Large intestine (tissue), 3 donors: Measurements from ENCODE around the gene CEMIP. TPM values are rescaled to one million over a fixed set of nuclear protein-coding genes. Genes with fewer than 3 reads are reported as not detected.

Experiments used
- DNase-seq, 2 donors: peaks; one replicate each; pipeline versions ENCODE4 v3.0.0 to v3.0.0-alpha.2; 2013
- H3K27ac ChIP-seq: one replicate; pipeline ENCODE4 v1.5.1; 2013; ENCODE audit warnings: low read length
- H3K27me3 ChIP-seq: 2 replicates; pipeline ENCODE4 v1.6.1; 2013; ENCODE audit warnings: low read length; ENCODE audit not compliant: control insufficient read depth, insufficient read depth
- H3K36me3 ChIP-seq: 2 replicates; pipeline ENCODE4 v1.6.1; 2013; ENCODE audit warnings: low read length; ENCODE audit not compliant: control insufficient read depth, insufficient read depth
- H3K4me1 ChIP-seq: one replicate; pipeline ENCODE4 v1.6.1; 2013; ENCODE audit warnings: low read length; ENCODE audit not compliant: control insufficient read depth, insufficient read depth
- H3K4me3 ChIP-seq: one replicate; pipeline ENCODE4 v1.5.1; 2013; ENCODE audit warnings: low read length
- H3K9me3 ChIP-seq: one replicate; pipeline ENCODE4 v1.6.1; 2013; ENCODE audit warnings: mild to moderate bottlenecking, low read depth, low read length, moderate library complexity; ENCODE audit not compliant: control insufficient read depth
- WGBS: methylation state at CpG from one replicate; pipeline ENCODE4 v1.1.5; 2013; ENCODE audit warnings: low lambda C conversion rate; ENCODE audit not compliant: insufficient coverage; 5-methylcytosine and 5-hydroxymethylcytosine counted together
- polyA plus RNA-seq: library from polyadenylated mRNA; unstranded; fragments of 120-200 nt; gene quantifications from one replicate; pipeline ENCODE4 v1.2.1, GENCODE V29; 2013

Gene CEMIP
- polyA plus RNA-seq, 1 donor: 2.5 TPM

DNA sequence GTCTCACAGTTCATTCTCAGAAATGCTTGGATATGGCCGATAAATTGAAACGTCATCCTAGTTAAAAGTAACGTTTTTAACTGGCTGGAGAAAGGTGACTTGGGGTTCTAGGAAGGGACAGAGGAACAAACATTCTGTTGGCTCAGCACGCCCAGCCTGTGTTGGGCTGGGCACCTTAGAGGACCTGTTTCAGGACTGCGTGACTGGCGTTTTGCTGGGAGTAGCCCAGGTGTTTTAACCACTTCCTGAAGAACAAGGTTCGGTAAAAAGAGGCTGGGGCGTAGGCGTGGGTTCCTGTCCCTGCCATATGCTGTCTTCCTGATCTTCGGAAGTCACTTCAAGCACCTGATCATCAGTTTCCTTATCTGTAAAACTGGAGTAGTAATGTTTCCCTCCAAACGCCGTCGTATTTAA, 220.5 kb downstream of the CEMIP start:
- DNase-seq: peak in 1 of 2 donors; percentile 29
- Histone ChIP-seq H3K9me3 (no peaks in the 10 kb centered on the region), H3K27ac (peak overlapping the region; percentile 79), H3K4me3 (peak overlapping the region; percentile 83), H3K4me1 (no peaks in the 10 kb centered on the region), H3K27me3 (no peaks in the 10 kb centered on the region), H3K36me3 (peaks cover 7% of the 10 kb centered on the region)
- 100% methylated on average over 2 of the region's 13 CpGs for WGBS

DNA sequence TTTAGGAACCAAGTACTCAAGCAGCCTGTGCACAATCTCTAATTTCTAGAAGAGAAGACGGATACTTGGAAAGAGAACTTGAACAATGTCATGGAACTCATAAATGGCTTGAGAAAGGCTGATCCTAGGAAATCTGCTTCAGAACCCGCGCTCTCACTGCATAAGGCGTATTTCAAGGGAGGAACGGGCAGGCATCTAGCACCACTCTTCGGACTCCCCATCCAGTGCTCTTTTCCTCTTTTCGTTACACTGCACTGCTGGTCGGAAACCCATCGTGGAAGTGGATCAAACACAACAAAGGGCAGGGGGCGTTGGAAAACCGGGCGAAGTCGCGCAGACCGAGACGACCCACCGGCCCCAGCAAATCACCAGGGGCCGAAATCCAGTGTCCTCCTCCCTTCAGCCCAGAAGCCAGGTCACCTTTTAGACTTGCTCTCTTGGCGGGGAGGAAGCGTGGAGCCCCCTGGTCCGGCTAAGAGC, 221.0 kb downstream of the CEMIP start:
- DNase-seq: no peak
- no peaks in the 10 kb centered on the region for H3K4me1 ChIP-seq

DNA sequence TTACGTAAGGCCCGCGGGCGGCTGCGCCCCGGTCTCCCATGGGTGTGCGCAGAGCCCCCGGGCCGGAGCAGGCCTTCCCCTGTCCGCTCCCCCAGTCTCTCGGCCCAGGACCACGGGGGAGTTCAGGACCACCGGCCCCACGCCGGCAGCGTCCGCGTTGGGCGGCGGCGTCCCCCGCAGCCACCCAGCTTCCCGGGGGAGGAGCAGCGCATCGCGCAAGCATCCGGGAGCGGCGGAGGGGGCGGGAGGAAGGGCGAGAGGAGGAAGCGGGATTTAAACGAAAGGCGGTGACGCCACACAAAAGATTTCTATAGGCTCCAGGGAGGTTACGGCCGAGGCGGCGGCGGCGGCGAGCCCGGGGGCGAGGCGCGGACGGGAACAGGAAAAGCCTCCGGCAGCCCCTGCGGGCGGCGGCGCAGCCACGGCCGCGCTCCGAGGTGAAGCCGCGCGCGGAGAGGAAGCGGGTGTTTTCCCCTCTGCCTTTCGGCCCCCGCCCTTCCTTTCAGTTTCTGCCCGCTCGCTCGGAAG, 221.5 kb downstream of the CEMIP start, which contains the start of gene TLNRD1:
TLNRD1 (plus strand) TSS at position 300 of the 528 bp plus-strand sequence. CDS start 1,349 bp downstream, outside the sequence.
- H3K9me3 ChIP-seq: no peaks in the 10 kb centered on the region
- no peaks in the 10 kb centered on the region for H3K27me3 ChIP-seq
- peak within 1 kb of the TSS; percentile 83 for H3K4me3 ChIP-seq
- H3K27ac ChIP-seq: peak within 1 kb of the TSS; percentile 79
- H3K4me1 ChIP-seq: no peaks in the 10 kb centered on the region
- no CpG with 5 or more reads among the region's 66 CpGs for WGBS
- peak; percentile 82 to 93 for DNase-seq
- peaks cover 7% of the 10 kb centered on the region for H3K36me3 ChIP-seq

More for the DNA sequence above, 221.0 kb downstream of the CEMIP start:
- Histone ChIP-seq H3K27ac (peak overlapping the region; percentile 79), H3K27me3 (no peaks in the 10 kb centered on the region), H3K36me3 (peaks cover 7% of the 10 kb centered on the region), H3K4me3 (peak overlapping the region; percentile 83), H3K9me3 (no peaks in the 10 kb centered on the region)
- WGBS: no CpG with 5 or more reads among the region's 21 CpGs

Other genes with a start within 250 kb of the CEMIP start
- 50.7 TPM for gene ABHD17C, start 84.1 kb upstream of the CEMIP start, polyA plus RNA-seq
- gene MESD, start 210.4 kb downstream of the CEMIP start, polyA plus RNA-seq: 29.6 TPM
- 6.9 TPM for gene TLNRD1, start 221.6 kb downstream of the CEMIP start, polyA plus RNA-seq